Heart left ventricle (tissue), 16 donors: Measurements from ENCODE around the gene ESR2. TPM values are rescaled to one million over a fixed set of nuclear protein-coding genes. Genes with fewer than 3 reads are reported as not detected.

Source experiments
- ATAC-seq, 4 donors: fragments of 200-7000 bp; cut with Tn5 transposase; one replicate each; pipeline ENCODE4 v1.9.1; 2020 to 2022; ENCODE audit warnings: moderate library complexity in 4 of 4, mild to moderate bottlenecking in 3 of 4, moderate number of reproducible peaks in 1 of 4
- DNase-seq, 5 donors: peaks; one replicate each; pipeline ENCODE4 v3.0.0-alpha.2; 2020
- H3K27ac ChIP-seq, 12 donors: fragments of 200-600 bp; sonication (generic) in 4 of 12; one replicate each; pipeline versions ENCODE4 v1.5.0 to v1.8.0; 2016 to 2022; ENCODE audit warnings: mild to moderate bottlenecking in 2 of 12
- H3K27me3 ChIP-seq, 9 donors: fragments of 200-600 bp; sonication (generic) in 2 of 9; one replicate each; pipeline versions ENCODE4 v1.5.1 to v1.8.0; 2016 to 2022; ENCODE audit warnings: mild to moderate bottlenecking in 3 of 9
- H3K36me3 ChIP-seq, 9 donors: fragments of 200-600 bp; sonication (generic) in 2 of 9; one replicate each; pipeline versions ENCODE4 v1.5.0 to v1.8.0; 2018 to 2022; ENCODE audit warnings: mild to moderate bottlenecking in 2 of 9
- H3K4me1 ChIP-seq, 12 donors: fragments of 200-600 bp; sonication (generic) in 4 of 12; one replicate each; pipeline versions ENCODE4 v1.5.0 to v1.8.0; 2016 to 2022; ENCODE audit warnings: mild to moderate bottlenecking in 3 of 12
- H3K4me3 ChIP-seq, 12 donors: fragments of 200-600 bp; sonication (generic) in 4 of 12; one replicate each; pipeline versions ENCODE4 v1.5.0 to v1.8.0; 2017 to 2022; ENCODE audit warnings: mild to moderate bottlenecking in 9 of 12, moderate library complexity in 4 of 12
- H3K9me3 ChIP-seq, 12 donors: fragments of 200-600 bp; sonication (generic) in 4 of 12; one replicate each; pipeline versions ENCODE4 v1.5.0 to v1.8.0; 2016 to 2022; ENCODE audit warnings: mild to moderate bottlenecking in 1 of 12
- CTCF ChIP-seq, 12 donors: fragments of 200-600 bp; sonication (generic) in 4 of 12; IDR thresholded peaks; one replicate each; pipeline versions ENCODE4 v1.5.0 to v1.8.0; 2018 to 2022; ENCODE audit warnings: antibody characterized with exemption in 12 of 12, mild to moderate bottlenecking in 5 of 12
- POLR2A ChIP-seq, 2 donors: fragments of 450-650 bp; IDR thresholded peaks; one replicate each; pipeline ENCODE4 v1.6.1; 2017; ENCODE audit warnings: antibody characterized with exemption in 2 of 2, mild to moderate bottlenecking in 2 of 2, moderate library complexity in 2 of 2
- WGBS, 4 donors: extraction: QIAGEN DNeasy Blood & Tissue Kit in 2 of 4; methylation state at CpG; one replicate each; pipeline versions ENCODE4 v1.1.5 to v1.1.7; 2013 to 2018; 5-methylcytosine and 5-hydroxymethylcytosine counted together
- intact Hi-C, 10 donors: fragments of 100-400 bp; cut with DNase I; formaldehyde crosslinking; loops; one replicate each; pipeline versions ENCODE4 v1.11.1 to v1.14.2; 2022
- polyA plus RNA-seq, 2 donors: library from polyadenylated mRNA; stranded (reverse); fragments of 200-250 nt; gene quantifications; one replicate each; pipeline ENCODE4 v1.2.3, GENCODE V29; 2013
- total RNA-seq, 9 donors: library from RNA; depleted of rRNA in 2 of 9; stranded (reverse); fragments of >200 nt in 2 of 9; fragmentation: NEBNext Ultra II Directional in 3 of 9; extraction: Animal tissue kit (Norgen Biotek cat#: 25700) in 3 of 9; gene quantifications; one replicate each; pipeline versions ENCODE4 v1.1.0 to v1.2.4, GENCODE V29; 2016 to 2023
- donor health status: ischemic (EF 13 %, LVEDD 7.1; RV severe dilation, severe dysfunction).
- donor health status: healthy with polysubstance abuse.
- donor health status: DM: no; HTN: yes; CAD: no.
- donor health status: DM: no; HTN: no; CAD: no.
- donor health status: ischemic (EF 25% LVEDD 6.9; RV normal size, moderate dysfunction).
- donor health status: ischemic (EF 25% LVEDD 5.7; RV mildly dilated, moderate dysfunction).
- donor health status: healthy.
- donor health status: DM: yes; HTN: yes; CAD: no.
- donor health status: ischemic (EF 35%, LVEDD 5.7; RV mildly dilated, moderate dysfunction).
- donor health status: nonischemic (EF 11% LVEDD 7.7; RV severe dilation, severe dysfunction).
- donor health status: DM: yes; HTN: yes; CAD: no.
- donor health status: PGD.
- donor health status: ischemic (EF 29% LVEDD 5.4; RV normal size, mild dysfunction).
- donor health status: nonischemic (EF 23%, LVEDD 6.1; RV moderate dilation, normal function).

The ESR2 gene
- total and polyA plus RNA-seq, 11 donors: 0.15 to 1.7 (median 0.61) TPM

- intact Hi-C loops: no loop called here
- peaks cover 0 to 67% (median 54%) of the 10 kb centered on the region in 9 donors for H3K36me3 ChIP-seq
- peaks cover 0 to 37% (median 19%) of the 10 kb centered on the region in 12 donors for H3K4me1 ChIP-seq
- WGBS, 4 donors: 52 to 85% (median 70%) methylated on average over 10 of the region's 10 CpGs
- TF ChIP-seq POLR2A (IDR thresholded peaks at IDR 0.05) (no peak), CTCF (IDR thresholded peaks at IDR 0.05) (no peak)
- no peaks in the 10 kb centered on the region for H3K9me3 ChIP-seq
- H3K27ac ChIP-seq: peak overlapping the region in 10 of 12 donors; percentile 24 to 72 (median 56)
- DNase-seq (no peak), ATAC-seq (peak; percentile 29 to 42 (median 36))
- H3K4me3 ChIP-seq: no peak overlapping the region
- no peaks in the 10 kb centered on the region for H3K27me3 ChIP-seq
These were observed 85.2 kb downstream of the ESR2 start for GRCh38 chr14:64208981-64209380.

DNA sequence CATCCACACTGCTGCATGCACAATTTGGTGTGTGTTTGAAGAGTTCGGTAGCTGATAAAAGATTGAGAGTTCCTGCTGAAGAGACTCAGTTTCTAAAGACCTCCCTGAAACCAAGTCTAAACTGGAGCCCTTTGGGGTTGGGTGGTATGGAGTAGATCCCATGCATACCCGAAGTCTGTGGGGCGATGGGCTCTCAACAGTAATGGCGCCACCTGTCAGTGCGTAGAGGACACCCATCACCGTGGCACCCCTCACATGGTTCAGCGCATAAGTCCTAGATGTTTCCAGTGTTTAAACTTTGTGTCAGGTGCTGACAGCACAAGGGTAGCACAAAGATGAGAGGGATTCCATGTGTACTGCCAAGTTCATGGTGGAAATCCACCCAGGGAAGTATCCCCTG lies 85.9 kb downstream of the ESR2 start:
- no peak overlapping the region for H3K4me3 ChIP-seq
- WGBS, 4 donors: 84 to 95% (median 87%) methylated on average over 5 to 7 of the region's 7 CpGs
- ATAC-seq (no peak), DNase-seq (no peak)
- no peaks in the 10 kb centered on the region for H3K27me3 ChIP-seq
- H3K36me3 ChIP-seq: peaks cover 0 to 67% (median 51%) of the 10 kb centered on the region in 9 donors
- peaks cover 0 to 32% (median 18%) of the 10 kb centered on the region in 12 donors for H3K4me1 ChIP-seq
- no peaks in the 10 kb centered on the region for H3K9me3 ChIP-seq
- intact Hi-C loops: no loop called here
- no peak overlapping the region for H3K27ac ChIP-seq
- no peak for TF ChIP-seq POLR2A (IDR thresholded peaks at IDR 0.05)
- no peak for TF ChIP-seq CTCF (IDR thresholded peaks at IDR 0.05)

DNA sequence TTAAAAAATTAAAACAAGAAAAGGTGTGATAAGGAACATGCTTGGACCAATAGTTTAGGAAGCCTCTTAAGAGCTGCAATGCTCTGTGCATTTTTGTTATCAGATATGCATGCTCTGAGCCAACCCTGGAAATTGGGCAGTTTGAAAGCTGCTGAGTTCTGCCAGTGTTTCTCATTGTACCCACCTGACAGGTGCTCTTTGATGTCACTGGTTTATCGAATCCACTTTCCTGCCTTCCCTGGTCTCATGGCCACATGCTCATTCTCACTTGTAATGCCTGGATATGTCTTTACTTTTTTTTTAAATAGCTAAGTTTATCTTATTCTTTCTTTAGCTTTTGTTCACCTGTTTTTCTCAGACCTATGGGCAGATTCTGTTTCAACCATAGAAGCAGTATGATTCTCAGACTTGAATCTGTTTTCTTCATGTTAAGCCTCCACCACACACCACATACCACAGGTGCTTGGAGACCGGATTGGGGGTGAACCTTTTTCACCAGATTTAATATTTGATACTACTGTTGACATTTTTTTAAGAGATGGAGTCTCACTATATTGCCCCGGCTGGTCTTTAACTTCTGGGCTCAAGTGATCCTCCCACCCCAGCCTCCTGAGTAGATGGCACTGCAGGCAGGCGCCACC lies 90.7 kb downstream of the ESR2 start:
- no peak for ATAC-seq
- no peak for TF ChIP-seq POLR2A (IDR thresholded peaks at IDR 0.05)
- TF ChIP-seq CTCF (IDR thresholded peaks at IDR 0.05): no peak
- WGBS, 4 donors: 92 to 94% (median 94%) methylated on average over 4 of the region's 4 CpGs
- Histone ChIP-seq H3K4me1 (peaks cover 0 to 43% (median 16%) of the 10 kb centered on the region in 12 donors), H3K9me3 (no peaks in the 10 kb centered on the region), H3K27me3 (no peaks in the 10 kb centered on the region), H3K27ac (no peak overlapping the region), H3K4me3 (no peak overlapping the region), H3K36me3 (peaks cover 0 to 20% (median 6%) of the 10 kb centered on the region in 9 donors)
- intact Hi-C loops: no loop called here
- no peak for DNase-seq

DNA sequence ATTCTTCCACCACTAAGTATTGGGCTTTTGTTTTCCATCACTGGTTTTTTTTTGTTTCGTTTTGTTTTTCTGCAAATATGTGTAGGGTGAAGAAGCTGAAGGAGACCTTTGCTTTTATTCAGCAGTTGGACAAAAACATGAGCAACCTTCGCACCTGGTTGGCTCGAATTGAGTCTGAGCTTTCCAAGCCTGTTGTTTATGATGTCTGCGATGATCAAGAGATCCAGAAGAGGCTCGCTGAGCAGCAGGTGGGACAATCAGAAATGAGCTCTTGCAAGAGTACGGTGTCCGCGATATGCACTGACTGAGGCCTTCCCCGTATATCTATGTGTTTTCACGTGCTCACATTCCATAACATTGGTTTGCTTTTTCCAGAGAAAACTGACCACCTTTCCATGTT lies 91.5 kb downstream of the ESR2 start:
- Histone ChIP-seq H3K27ac (peak overlapping the region in 1 of 12 donors; percentile 4), H3K9me3 (no peaks in the 10 kb centered on the region), H3K36me3 (peaks cover 0 to 15% (median 0%) of the 10 kb centered on the region in 9 donors), H3K4me1 (peaks cover 0 to 47% (median 20%) of the 10 kb centered on the region in 12 donors), H3K4me3 (no peak overlapping the region), H3K27me3 (no peaks in the 10 kb centered on the region)
- WGBS, 4 donors: 91 to 94% (median 93%) methylated on average over 10 of the region's 10 CpGs
- ATAC-seq (no peak), DNase-seq (no peak)
- TF ChIP-seq POLR2A (IDR thresholded peaks at IDR 0.05): no peak
- TF ChIP-seq CTCF (IDR thresholded peaks at IDR 0.05): no peak
- intact Hi-C loops: no loop called here
